HEK293T (cell line): ENCODE data around the gene TMEM61.

Source experiments
- ARNT ChIP-seq: fragments of 450-650 bp; IDR thresholded peaks from 2 replicates; pipeline ENCODE4 v1.6.1; 2017; ENCODE audit warnings: mild to moderate bottlenecking
- BHLHE40 ChIP-seq: fragments of 450-650 bp; IDR thresholded peaks from 2 replicates; pipeline ENCODE4 v1.6.1; 2016; ENCODE audit warnings: mild to moderate bottlenecking, moderate library complexity, borderline replicate concordance
- FOXA1 ChIP-seq: fragments of 450-650 bp; IDR thresholded peaks from 2 replicates; pipeline ENCODE4 v1.6.1; 2016; ENCODE audit warnings: mild to moderate bottlenecking
- FOXK2 ChIP-seq: fragments of 450-650 bp; IDR thresholded peaks from 2 replicates; pipeline ENCODE4 v1.6.1; 2016; ENCODE audit warnings: mild to moderate bottlenecking
- FOXM1 ChIP-seq: fragments of 450-650 bp; IDR thresholded peaks from 2 replicates; pipeline ENCODE4 v1.6.1; 2017; ENCODE audit warnings: mild to moderate bottlenecking, borderline replicate concordance
- HDGF ChIP-seq: fragments of 450-650 bp; IDR thresholded peaks from 2 replicates; pipeline ENCODE4 v1.6.1; 2017; ENCODE audit warnings: antibody characterized with exemption, borderline replicate concordance
- NFRKB ChIP-seq: fragments of 450-650 bp; IDR thresholded peaks from 2 replicates; pipeline ENCODE4 v1.6.1; 2016; ENCODE audit warnings: mild to moderate bottlenecking, moderate library complexity
- PKNOX1 ChIP-seq: fragments of 450-650 bp; IDR thresholded peaks from 2 replicates; pipeline ENCODE4 v1.6.1; 2016
- SP1 ChIP-seq: fragments of 450-650 bp; IDR thresholded peaks from 2 replicates; pipeline ENCODE4 v1.6.1; 2017
- SUZ12 ChIP-seq: fragments of 450-650 bp; IDR thresholded peaks from 2 replicates; pipeline ENCODE4 v1.6.1; 2016; ENCODE audit warnings: mild to moderate bottlenecking
- TARDBP ChIP-seq: fragments of 450-650 bp; IDR thresholded peaks from 2 replicates; pipeline ENCODE4 v1.6.1; 2016

DNA sequence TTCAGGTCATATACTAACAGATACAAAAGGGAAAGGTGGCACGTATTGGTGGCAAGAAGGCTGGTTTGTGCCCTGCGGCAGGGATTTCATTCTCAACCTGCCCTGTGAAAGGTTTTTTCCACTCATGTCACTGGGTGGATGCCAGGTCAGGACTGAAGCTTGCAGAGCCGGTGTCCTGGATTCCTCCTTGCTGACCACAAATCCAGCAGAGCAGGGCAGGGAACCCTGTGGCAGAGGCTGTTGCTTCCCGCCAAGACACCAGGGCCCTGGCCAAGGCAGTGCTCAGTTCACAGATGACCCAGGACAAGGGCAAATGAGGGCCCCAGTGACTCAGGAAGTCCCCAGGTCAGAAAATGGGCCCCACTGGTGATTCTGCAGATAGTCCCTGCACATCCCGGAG is 34.7 kb downstream of the TMEM61 start:
- TF ChIP-seq PKNOX1: no peak
- TF ChIP-seq BHLHE40: no peak
- TF ChIP-seq NFRKB: no peak
- no peak for TF ChIP-seq SUZ12
- no peak for TF ChIP-seq FOXK2
- no peak for TF ChIP-seq FOXA1
- no peak for TF ChIP-seq ARNT
- TF ChIP-seq SP1: no peak
- no peak for TF ChIP-seq FOXM1
- TF ChIP-seq TARDBP: no peak
- TF ChIP-seq HDGF: no peak
